PFSK-1 (cell line): ENCODE results near the gene KCNG1.

Experiments
- FOXP2 ChIP-seq: optimal IDR thresholded peaks from 2 replicates; pipeline ENCODE3; 2011; ENCODE audit warnings: borderline replicate concordance, control low read depth, inconsistent platforms; ENCODE audit not compliant: insufficient read depth; ENCODE audit errors: extremely low read length, extremely low read depth
- POLR2AphosphoS5 ChIP-seq: IDR thresholded peaks from 2 replicates; pipeline ENCODE4 v1.6.1; 2012; ENCODE audit warnings: low read depth, mild to moderate bottlenecking, control low read depth, low read length, moderate library complexity
- REST ChIP-seq, 2 experiments: IDR thresholded peaks; 2 replicates each; pipeline versions ENCODE4 v1.6.1 to v1.8.0; 2011 to 2012; ENCODE audit warnings: low read depth in 2 of 2, low read length in 2 of 2, control low read depth in 1 of 2, inconsistent platforms in 1 of 2, mild to moderate bottlenecking in 1 of 2, moderate library complexity in 1 of 2; ENCODE audit not compliant: insufficient read depth in 1 of 2
- SIN3A ChIP-seq: IDR thresholded peaks from 2 replicates; pipeline ENCODE4 v1.6.1; 2012; ENCODE audit warnings: mild to moderate bottlenecking, low read length, moderate library complexity, borderline replicate concordance; ENCODE audit not compliant: insufficient read depth
- TAF1 ChIP-seq: IDR thresholded peaks from 2 replicates; pipeline ENCODE4 v1.6.1; 2012; ENCODE audit warnings: low read length, control low read depth, borderline replicate concordance; ENCODE audit not compliant: insufficient read depth

The KCNG1 gene

GRCh38 chr20:51004781-51005180 is 18.1 kb downstream of the KCNG1 start:
- TF ChIP-seq POLR2AphosphoS5 (no peak), REST (IDR thresholded peaks at IDR 0.05; ENCODE audit: insufficient read depth in 1 of 2, low read depth in 2 of 2, low read length in 2 of 2) (no peak), TAF1 (no peak), FOXP2 (no peak), SIN3A (no peak)

- no peak for TF ChIP-seq TAF1
- TF ChIP-seq SIN3A, result no peak
- TF ChIP-seq POLR2AphosphoS5, result no peak
- TF ChIP-seq REST (IDR thresholded peaks at IDR 0.05; ENCODE audit: insufficient read depth in 1 of 2, low read depth in 2 of 2, low read length in 2 of 2), result no peak
- TF ChIP-seq FOXP2, result no peak
Observed at GRCh38 chr20:51004305-51004727, 18.6 kb downstream of the KCNG1 start.

GRCh38 chr20:51003753-51004152 is 19.2 kb downstream of the KCNG1 start:
- TF ChIP-seq POLR2AphosphoS5, result no peak
- TF ChIP-seq REST (IDR thresholded peaks at IDR 0.05; ENCODE audit: insufficient read depth in 1 of 2, low read depth in 2 of 2, low read length in 2 of 2), result no peak
- TF ChIP-seq FOXP2, result no peak

- TF ChIP-seq POLR2AphosphoS5, result no peak
- no peak for TF ChIP-seq FOXP2
- no peak for TF ChIP-seq REST (IDR thresholded peaks at IDR 0.05; ENCODE audit: insufficient read depth in 1 of 2, low read depth in 2 of 2, low read length in 2 of 2)
- TF ChIP-seq TAF1, result no peak
- no peak for TF ChIP-seq SIN3A
Observed at GRCh38 chr20:51002633-51003032, 20.3 kb downstream of the KCNG1 start.

- no peak for TF ChIP-seq FOXP2
- no peak for TF ChIP-seq SIN3A
Observed at GRCh38 chr20:51001430-51002265, 21.3 kb downstream of the KCNG1 start.
